ENCODE measurements around the gene ARHGAP18. TPM values are rescaled to one million over a fixed set of nuclear protein-coding genes. Genes with fewer than 3 reads are reported as not detected.

The ARHGAP18 gene, protein sequence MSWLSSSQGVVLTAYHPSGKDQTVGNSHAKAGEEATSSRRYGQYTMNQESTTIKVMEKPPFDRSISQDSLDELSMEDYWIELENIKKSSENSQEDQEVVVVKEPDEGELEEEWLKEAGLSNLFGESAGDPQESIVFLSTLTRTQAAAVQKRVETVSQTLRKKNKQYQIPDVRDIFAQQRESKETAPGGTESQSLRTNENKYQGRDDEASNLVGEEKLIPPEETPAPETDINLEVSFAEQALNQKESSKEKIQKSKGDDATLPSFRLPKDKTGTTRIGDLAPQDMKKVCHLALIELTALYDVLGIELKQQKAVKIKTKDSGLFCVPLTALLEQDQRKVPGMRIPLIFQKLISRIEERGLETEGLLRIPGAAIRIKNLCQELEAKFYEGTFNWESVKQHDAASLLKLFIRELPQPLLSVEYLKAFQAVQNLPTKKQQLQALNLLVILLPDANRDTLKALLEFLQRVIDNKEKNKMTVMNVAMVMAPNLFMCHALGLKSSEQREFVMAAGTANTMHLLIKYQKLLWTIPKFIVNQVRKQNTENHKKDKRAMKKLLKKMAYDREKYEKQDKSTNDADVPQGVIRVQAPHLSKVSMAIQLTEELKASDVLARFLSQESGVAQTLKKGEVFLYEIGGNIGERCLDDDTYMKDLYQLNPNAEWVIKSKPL
- total RNA-seq (2014; rRNA removed; shearing (Covaris generic)) = 4.0 and 5.0 TPM in 2 replicates
- polyA plus RNA-seq (2016; fragmentation: Nextera tagmentation; extraction: Ambion mirVana) = 3.7 and 4.3 TPM in 2 replicates
- long read RNA-seq, partial matches to known transcripts = 8 of 8 reads
- long read RNA-seq, other reads (novel, unspliced or antisense) = 0 of 8 reads

- H3K36me3 ChIP-seq (ENCODE audit: insufficient read depth) = no peaks in the 10 kb centered on the region
- peak within 1 kb of the TSS; percentile 91 for H3K27ac Mint-ChIP-seq
- H3F3A ChIP-seq (replicated peaks; ENCODE audit: low read depth) = no peaks in the 10 kb centered on the region
- H3K79me2 ChIP-seq (replicated peaks; ENCODE audit: insufficient read depth) = no peaks in the 10 kb centered on the region
- H3K9me2 ChIP-seq (ENCODE audit: insufficient read depth) = no peaks in the 10 kb centered on the region
- H3K4me3 Mint-ChIP-seq = peak within 1 kb of the TSS; percentile 94
- peak within 1 kb of the TSS; percentile 83 for H3K4me2 ChIP-seq
- peaks cover 4% of the 10 kb centered on the region for H3K27me3 Mint-ChIP-seq (ENCODE audit: insufficient read depth, low read depth, poor library complexity)
- H2AFZ ChIP-seq = peak within 1 kb of the TSS; percentile 84
- TF ChIP-seq, protein P1, sequence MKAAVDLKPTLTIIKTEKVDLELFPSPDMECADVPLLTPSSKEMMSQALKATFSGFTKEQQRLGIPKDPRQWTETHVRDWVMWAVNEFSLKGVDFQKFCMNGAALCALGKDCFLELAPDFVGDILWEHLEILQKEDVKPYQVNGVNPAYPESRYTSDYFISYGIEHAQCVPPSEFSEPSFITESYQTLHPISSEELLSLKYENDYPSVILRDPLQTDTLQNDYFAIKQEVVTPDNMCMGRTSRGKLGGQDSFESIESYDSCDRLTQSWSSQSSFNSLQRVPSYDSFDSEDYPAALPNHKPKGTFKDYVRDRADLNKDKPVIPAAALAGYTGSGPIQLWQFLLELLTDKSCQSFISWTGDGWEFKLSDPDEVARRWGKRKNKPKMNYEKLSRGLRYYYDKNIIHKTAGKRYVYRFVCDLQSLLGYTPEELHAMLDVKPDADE (IDR thresholded peaks at IDR 0.05) = no peak
- peak; percentile 47 for TF ChIP-seq POLR2AphosphoS5 (IDR thresholded peaks at IDR 0.05; ENCODE audit: low read depth)
- no peaks in the 10 kb centered on the region for H3K36me3 Mint-ChIP-seq (ENCODE audit: low read depth)
- no peaks in the 10 kb centered on the region for H4K20me1 ChIP-seq (replicated peaks; ENCODE audit: insufficient read depth)
- peaks cover 33% of the 10 kb centered on the region for H3K4me1 Mint-ChIP-seq
- peaks cover 3% of the 10 kb centered on the region; the same call in 1 of the 2 replicates for H3K4me1 ChIP-seq (ENCODE audit: insufficient read depth)
- peak; percentile 97 for ATAC-seq
- DNase-seq (ENCODE audit: low spot score) = peak; percentile 91
- peak within 1 kb of the TSS; percentile 70 for H3K27ac ChIP-seq (ENCODE audit: low read depth)
- no peaks in the 10 kb centered on the region; the same call in 2 of the 3 replicates for H3K9me3 Mint-ChIP-seq
- no peaks in the 10 kb centered on the region for H3K27me3 ChIP-seq (ENCODE audit: insufficient read depth)
- peak within 1 kb of the TSS; percentile 62 for H3K4me3 ChIP-seq
Observed at GRCh38 chr6:129709769-129710449, at the start of gene ARHGAP18. TSS of gene ARHGAP18 (minus strand) at chr6:129710177. CDS start at chr6:129710136, 41 bp downstream.

DNA sequence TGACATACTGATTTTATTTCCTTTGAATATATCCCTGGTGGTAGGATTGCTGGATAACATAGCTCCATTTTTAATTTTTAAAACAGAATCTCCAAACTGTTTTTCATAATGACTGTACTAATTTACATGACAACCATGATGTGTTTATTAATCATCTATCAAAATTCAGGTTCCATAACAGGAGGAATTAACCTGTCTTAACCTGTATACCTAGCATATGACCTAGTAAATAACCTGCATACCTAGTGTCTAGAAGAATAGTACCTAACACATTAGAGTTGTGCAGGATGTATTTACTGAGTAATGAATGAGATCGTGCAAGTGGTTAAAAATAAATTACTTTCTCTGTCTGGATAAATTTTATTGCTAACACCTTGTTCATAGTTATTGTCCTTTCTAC is 45.8 kb upstream of the ARHGAP18 start:
- Histone ChIP-seq H3K27me3 (ENCODE audit: insufficient read depth) (no peaks in the 10 kb centered on the region), H3K27ac (ENCODE audit: low read depth) (no peak overlapping the region), H3K4me2 (no peak overlapping the region), H3K36me3 (ENCODE audit: insufficient read depth) (no peaks in the 10 kb centered on the region), H3K9me2 (ENCODE audit: insufficient read depth) (no peaks in the 10 kb centered on the region), H3K4me1 (ENCODE audit: insufficient read depth) (no peaks in the 10 kb centered on the region), H2AFZ (no peak overlapping the region), H3F3A (replicated peaks; ENCODE audit: low read depth) (no peaks in the 10 kb centered on the region), H3K79me2 (replicated peaks; ENCODE audit: insufficient read depth) (no peaks in the 10 kb centered on the region), H4K20me1 (replicated peaks; ENCODE audit: insufficient read depth) (no peaks in the 10 kb centered on the region), H3K4me3 (no peak overlapping the region)
- DNase-seq (ENCODE audit: low spot score) (no peak), ATAC-seq (no peak)
- Mint-ChIP-seq H3K36me3 (ENCODE audit: low read depth) (no peaks in the 10 kb centered on the region), H3K27me3 (ENCODE audit: insufficient read depth, low read depth, poor library complexity) (peaks cover 2% of the 10 kb centered on the region), H3K9me3 (no peaks in the 10 kb centered on the region), H3K4me1 (no peaks in the 10 kb centered on the region), H3K4me3 (no peak overlapping the region), H3K27ac (no peak overlapping the region)
- no peak for TF ChIP-seq POLR2AphosphoS5 (IDR thresholded peaks at IDR 0.05; ENCODE audit: low read depth)
- TF ChIP-seq EZH2phosphoT487 (IDR thresholded peaks at IDR 0.05; ENCODE audit: unreplicated experiment) = no peak
- no peak for TF ChIP-seq JUNB (IDR thresholded peaks at IDR 0.05; ENCODE audit: unreplicated experiment)
- TF ChIP-seq ZNF114 (CRISPR knock-in tag; IDR thresholded peaks at IDR 0.05) = no peak
- TF ChIP-seq, protein P1 (IDR thresholded peaks at IDR 0.05) = no peak
- TF ChIP-seq EZH2 (IDR thresholded peaks at IDR 0.05; ENCODE audit: low read depth, unreplicated experiment) = no peak
- no peak for TF ChIP-seq ZNF331 (CRISPR knock-in tag; IDR thresholded peaks at IDR 0.05; ENCODE audit: low read depth)
- TF ChIP-seq STAT1 (IDR thresholded peaks at IDR 0.05; ENCODE audit: unreplicated experiment) = no peak
- TF ChIP-seq CREB1 (CRISPR knock-in tag; IDR thresholded peaks at IDR 0.05; ENCODE audit: low read depth) = no peak
- TF ChIP-seq CTCF (conservative IDR thresholded peaks at IDR 0.05; ENCODE audit: low read depth in 2 of 2) = no peak
- TF ChIP-seq REST (IDR thresholded peaks at IDR 0.05; ENCODE audit: unreplicated experiment) = no peak
- no peak for TF ChIP-seq NANOG (IDR thresholded peaks at IDR 0.05; ENCODE audit: borderline replicate concordance)
